Measurements from ENCODE around the gene PLPP3. TPM values are rescaled to one million over a fixed set of nuclear protein-coding genes. Genes with fewer than 3 reads are reported as not detected.
A peak's percentile ranks its signal among the peaks of the same experiment; 100 is the strongest.

Gene PLPP3
- total and polyA plus RNA-seq, 2 donors (not counting 1 experiment from before 2014, with no cell fraction given) = 343 to 465 TPM

DNA sequence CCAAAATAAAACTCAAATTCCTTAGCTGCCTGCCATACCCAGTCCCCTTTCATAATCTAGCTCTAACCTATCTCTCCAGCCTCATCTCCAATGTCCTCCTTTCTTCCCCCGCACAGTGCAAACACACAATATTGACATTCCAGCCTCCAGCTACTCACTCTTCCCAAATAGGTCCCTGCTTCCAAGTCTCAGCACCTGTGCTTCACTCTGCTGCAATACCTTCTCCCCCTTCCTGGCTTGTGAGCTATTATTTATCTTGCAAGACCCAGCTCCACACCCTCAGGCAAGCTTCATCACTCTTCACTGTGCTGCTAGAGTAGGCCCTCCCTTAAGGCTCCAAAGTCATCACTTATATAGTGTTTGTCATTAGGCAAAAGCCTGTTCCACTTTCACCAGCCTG, 9.7 kb downstream of the PLPP3 start:
- H2AFZ ChIP-seq (ENCODE audit: low read length) = no peak overlapping the region

DNA sequence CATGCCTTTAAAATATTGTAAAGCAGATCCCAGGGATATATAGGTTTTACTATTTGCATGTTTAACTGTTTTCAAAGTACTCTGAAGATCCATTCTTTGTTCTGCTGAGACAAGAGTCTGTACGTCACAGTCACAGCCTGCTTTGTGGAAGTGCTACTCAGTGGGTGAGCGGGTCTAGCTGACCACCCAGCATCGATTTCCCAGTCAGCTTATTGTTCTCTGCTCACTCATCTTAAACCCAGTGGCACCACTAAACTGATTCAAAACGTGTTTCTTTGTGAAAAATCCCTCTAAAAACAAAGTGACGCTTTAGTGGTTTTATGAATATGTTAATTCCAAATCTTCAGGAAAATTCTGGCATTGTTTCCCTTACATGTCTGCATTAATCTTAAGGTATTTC, 12.4 kb downstream of the PLPP3 start:
- Histone ChIP-seq H3K79me2 (ENCODE audit: control insufficient read depth, insufficient read depth, low read length) (peaks cover 94% of the 10 kb centered on the region), H4K20me1 (ENCODE audit: control insufficient read depth, extremely low read depth, insufficient read depth, low read length) (peaks cover 10% of the 10 kb centered on the region)

More for the DNA sequence above, 9.7 kb downstream of the PLPP3 start:
- Histone ChIP-seq H3K27ac (ENCODE audit: insufficient read depth, low read length) (no peak overlapping the region), H3K79me2 (ENCODE audit: control insufficient read depth, insufficient read depth, low read length) (peaks cover 94% of the 10 kb centered on the region), H4K20me1 (ENCODE audit: control insufficient read depth, extremely low read depth, insufficient read depth, low read length) (peaks cover 8% of the 10 kb centered on the region), H3K9ac (ENCODE audit: insufficient read depth, low read length) (no peak overlapping the region), H3K4me3 (replicated peaks in 1 of 4; ENCODE audit: control extremely low read depth in 1 of 4, insufficient read depth in 1 of 4, low read depth in 3 of 4, low read length in 4 of 4) (peak overlapping the region in 1 of 4 experiments; percentile 8), H3K4me2 (ENCODE audit: extremely low read depth, insufficient read depth, low read length) (no peak overlapping the region), H3K4me1 (ENCODE audit: control insufficient read depth, extremely low read depth, insufficient read depth, low read length) (peaks cover 5% of the 10 kb centered on the region), H3K36me3 (ENCODE audit: control insufficient read depth, insufficient read depth, low read length) (peaks cover 3% of the 10 kb centered on the region), H3K27me3 (ENCODE audit: control insufficient read depth, insufficient read depth, low read length) (no peaks in the 10 kb centered on the region), H3K9me3 (ENCODE audit: control insufficient read depth, insufficient read depth, low read depth, low read length) (no peaks in the 10 kb centered on the region)
- DNase-seq (ENCODE audit: low read depth in 2 of 2) = no peak
- TF ChIP-seq EZH2 (IDR thresholded peaks at IDR 0.05; ENCODE audit: low read length, missing control alignments) = no peak
- TF ChIP-seq, protein P1, sequence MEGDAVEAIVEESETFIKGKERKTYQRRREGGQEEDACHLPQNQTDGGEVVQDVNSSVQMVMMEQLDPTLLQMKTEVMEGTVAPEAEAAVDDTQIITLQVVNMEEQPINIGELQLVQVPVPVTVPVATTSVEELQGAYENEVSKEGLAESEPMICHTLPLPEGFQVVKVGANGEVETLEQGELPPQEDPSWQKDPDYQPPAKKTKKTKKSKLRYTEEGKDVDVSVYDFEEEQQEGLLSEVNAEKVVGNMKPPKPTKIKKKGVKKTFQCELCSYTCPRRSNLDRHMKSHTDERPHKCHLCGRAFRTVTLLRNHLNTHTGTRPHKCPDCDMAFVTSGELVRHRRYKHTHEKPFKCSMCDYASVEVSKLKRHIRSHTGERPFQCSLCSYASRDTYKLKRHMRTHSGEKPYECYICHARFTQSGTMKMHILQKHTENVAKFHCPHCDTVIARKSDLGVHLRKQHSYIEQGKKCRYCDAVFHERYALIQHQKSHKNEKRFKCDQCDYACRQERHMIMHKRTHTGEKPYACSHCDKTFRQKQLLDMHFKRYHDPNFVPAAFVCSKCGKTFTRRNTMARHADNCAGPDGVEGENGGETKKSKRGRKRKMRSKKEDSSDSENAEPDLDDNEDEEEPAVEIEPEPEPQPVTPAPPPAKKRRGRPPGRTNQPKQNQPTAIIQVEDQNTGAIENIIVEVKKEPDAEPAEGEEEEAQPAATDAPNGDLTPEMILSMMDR (conservative IDR thresholded peaks at IDR 0.05 in 1 of 2, IDR thresholded peaks at IDR 0.05 in 1 of 2; ENCODE audit: low read depth in 1 of 2, low read length in 2 of 2) = no peak

DNA sequence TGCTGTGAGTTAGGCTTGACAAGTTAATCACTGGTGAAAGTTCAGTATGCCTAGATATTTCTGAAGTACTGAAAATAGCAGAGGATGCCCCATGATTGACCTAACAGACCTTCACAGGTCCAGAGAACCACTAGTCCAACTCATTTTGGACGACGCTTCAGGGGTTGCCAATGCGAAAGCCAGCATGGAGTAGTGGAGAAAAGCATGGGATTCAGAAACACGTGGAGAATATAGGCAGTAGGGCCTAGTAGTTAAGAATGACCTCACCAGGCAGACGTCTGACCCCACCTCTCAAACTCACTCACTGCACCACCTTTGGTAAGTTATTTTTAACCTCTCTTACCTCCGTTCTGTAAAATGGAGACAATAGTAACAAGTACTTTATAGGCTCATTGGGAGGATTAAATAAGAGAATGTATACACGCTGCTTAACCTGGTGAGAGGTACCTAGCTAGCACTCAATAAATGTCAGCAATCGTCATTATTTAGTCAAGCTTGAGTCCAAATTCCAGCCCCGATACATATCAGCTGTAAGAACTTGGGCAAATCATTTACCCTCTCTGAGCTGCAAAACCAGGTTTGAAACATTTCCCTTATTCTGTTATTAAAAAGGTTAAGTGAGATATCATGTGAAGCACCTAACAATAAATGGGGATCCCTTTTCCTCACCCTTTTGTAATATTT, 13.2 kb downstream of the PLPP3 start:
- Histone ChIP-seq H3K9ac (ENCODE audit: insufficient read depth, low read length) (no peak overlapping the region), H3K4me2 (ENCODE audit: extremely low read depth, insufficient read depth, low read length) (no peak overlapping the region), H3K4me1 (ENCODE audit: control insufficient read depth, extremely low read depth, insufficient read depth, low read length) (peaks cover 5% of the 10 kb centered on the region), H2AFZ (ENCODE audit: low read length) (no peak overlapping the region), H3K27me3 (ENCODE audit: control insufficient read depth, insufficient read depth, low read length) (no peaks in the 10 kb centered on the region), H3K4me3 (replicated peaks in 1 of 4; ENCODE audit: control extremely low read depth in 1 of 4, insufficient read depth in 1 of 4, low read depth in 3 of 4, low read length in 4 of 4) (no peak overlapping the region), H3K79me2 (ENCODE audit: control insufficient read depth, insufficient read depth, low read length) (peaks cover 94% of the 10 kb centered on the region), H4K20me1 (ENCODE audit: control insufficient read depth, extremely low read depth, insufficient read depth, low read length) (peaks cover 10% of the 10 kb centered on the region), H3K27ac (ENCODE audit: insufficient read depth, low read length) (no peak overlapping the region), H3K9me3 (ENCODE audit: control insufficient read depth, insufficient read depth, low read depth, low read length) (no peaks in the 10 kb centered on the region), H3K36me3 (ENCODE audit: control insufficient read depth, insufficient read depth, low read length) (no peaks in the 10 kb centered on the region)
- TF ChIP-seq, protein P1 (conservative IDR thresholded peaks at IDR 0.05 in 1 of 2, IDR thresholded peaks at IDR 0.05 in 1 of 2; ENCODE audit: low read depth in 1 of 2, low read length in 2 of 2) = no peak
- no peak for TF ChIP-seq EZH2 (IDR thresholded peaks at IDR 0.05; ENCODE audit: low read length, missing control alignments)
- no peak for DNase-seq (ENCODE audit: low read depth in 2 of 2)

More for the DNA sequence above, 12.4 kb downstream of the PLPP3 start:
- DNase-seq (ENCODE audit: low read depth in 2 of 2) = peak in 1 of 2 donors; percentile 24
- TF ChIP-seq, protein P1 (conservative IDR thresholded peaks at IDR 0.05 in 1 of 2, IDR thresholded peaks at IDR 0.05 in 1 of 2; ENCODE audit: low read depth in 1 of 2, low read length in 2 of 2) = no peak
- no peak for TF ChIP-seq EZH2 (IDR thresholded peaks at IDR 0.05; ENCODE audit: low read length, missing control alignments)
- Histone ChIP-seq H3K4me3 (replicated peaks in 1 of 4; ENCODE audit: control extremely low read depth in 1 of 4, insufficient read depth in 1 of 4, low read depth in 3 of 4, low read length in 4 of 4) (no peak overlapping the region), H3K4me1 (ENCODE audit: control insufficient read depth, extremely low read depth, insufficient read depth, low read length) (peaks cover 5% of the 10 kb centered on the region), H3K36me3 (ENCODE audit: control insufficient read depth, insufficient read depth, low read length) (no peaks in the 10 kb centered on the region), H3K27ac (ENCODE audit: insufficient read depth, low read length) (no peak overlapping the region), H3K27me3 (ENCODE audit: control insufficient read depth, insufficient read depth, low read length) (no peaks in the 10 kb centered on the region), H3K4me2 (ENCODE audit: extremely low read depth, insufficient read depth, low read length) (no peak overlapping the region), H3K9me3 (ENCODE audit: control insufficient read depth, insufficient read depth, low read depth, low read length) (no peaks in the 10 kb centered on the region), H3K9ac (ENCODE audit: insufficient read depth, low read length) (no peak overlapping the region), H2AFZ (ENCODE audit: low read length) (no peak overlapping the region)

All from fibroblast of lung (primary cell).